ENCODE measurements around the gene KXD1.
"Not testable (repeated sequence)": the region's sequence is repeated elsewhere in the genome, so short reads cannot be mapped to it uniquely, and the experiment has no call there.

Gene KXD1

GRCh38 chr19:18580311-18580710 is 22.6 kb downstream of the KXD1 start:
- no peak for DNase-seq (ENCODE audit: low spot score)

DNA sequence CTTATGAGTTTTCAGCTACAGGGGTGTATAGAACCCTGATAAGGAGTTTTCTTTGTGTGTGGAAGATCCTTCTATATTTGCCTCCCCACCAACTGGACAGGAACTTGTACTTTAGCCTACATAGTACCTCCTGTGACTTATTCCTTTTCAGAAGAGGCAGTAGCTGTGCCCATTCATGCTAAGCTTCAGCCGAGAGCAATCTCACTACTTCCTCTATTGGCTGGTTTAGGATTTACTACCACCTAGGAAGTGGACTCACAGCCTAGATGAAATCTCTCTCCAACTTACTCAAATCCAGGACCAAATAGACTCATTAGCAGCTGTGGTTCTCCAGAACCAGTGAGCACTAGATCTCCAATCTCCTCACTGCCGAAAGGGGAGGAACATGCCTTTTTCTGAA is 28.6 kb downstream of the KXD1 start:
- DNase-seq (ENCODE audit: low spot score), result no peak

GRCh38 chr19:18587561-18587960 is 29.9 kb downstream of the KXD1 start:
- no peak for DNase-seq (ENCODE audit: low spot score)

DNA sequence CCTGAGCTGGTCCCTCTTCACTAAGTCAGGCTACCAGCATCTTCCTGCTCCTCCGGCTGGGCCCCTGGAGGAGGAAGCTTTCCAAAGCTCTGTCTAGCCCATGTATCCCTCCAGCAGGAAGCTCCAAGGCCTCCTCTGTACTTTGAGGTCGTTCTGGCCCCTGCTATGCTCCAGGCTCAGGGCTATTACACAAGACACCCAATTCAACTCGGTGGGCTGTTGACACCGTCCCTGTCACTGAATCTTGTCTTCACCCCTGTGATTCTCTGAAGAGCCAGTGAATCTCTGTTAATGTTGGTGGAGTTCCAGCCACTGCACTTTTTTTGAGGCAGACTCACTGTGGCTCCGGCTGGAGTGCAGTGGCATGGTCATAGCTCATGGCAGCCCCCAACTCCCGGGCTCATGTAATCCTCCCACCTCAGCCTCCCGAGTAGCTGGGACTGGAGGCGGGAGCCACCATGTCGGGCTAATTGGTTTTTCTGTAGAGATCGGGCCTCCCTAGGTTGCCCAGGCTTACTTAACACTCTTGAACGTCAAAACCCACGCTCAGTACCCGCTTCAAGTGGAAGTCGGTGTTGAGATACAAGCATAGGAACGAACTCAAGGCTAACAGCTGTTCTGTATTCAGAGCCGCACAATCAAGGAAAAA is 30.4 kb downstream of the KXD1 start:
- no peak for DNase-seq (ENCODE audit: low spot score)

- DNase-seq (ENCODE audit: low spot score), result peak; percentile 88
These were observed 31.1 kb downstream of the KXD1 start, which contains the start of gene REX1BD for GRCh38 chr19:18588611-18589379. TSS of gene REX1BD (plus strand) at chr19:18588798. CDS start at chr19:18588802, 4 bp downstream.

- DNase-seq (ENCODE audit: low spot score), result peak; percentile 68
These were observed 32.0 kb downstream of the KXD1 start for GRCh38 chr19:18589380-18590272.

DNA sequence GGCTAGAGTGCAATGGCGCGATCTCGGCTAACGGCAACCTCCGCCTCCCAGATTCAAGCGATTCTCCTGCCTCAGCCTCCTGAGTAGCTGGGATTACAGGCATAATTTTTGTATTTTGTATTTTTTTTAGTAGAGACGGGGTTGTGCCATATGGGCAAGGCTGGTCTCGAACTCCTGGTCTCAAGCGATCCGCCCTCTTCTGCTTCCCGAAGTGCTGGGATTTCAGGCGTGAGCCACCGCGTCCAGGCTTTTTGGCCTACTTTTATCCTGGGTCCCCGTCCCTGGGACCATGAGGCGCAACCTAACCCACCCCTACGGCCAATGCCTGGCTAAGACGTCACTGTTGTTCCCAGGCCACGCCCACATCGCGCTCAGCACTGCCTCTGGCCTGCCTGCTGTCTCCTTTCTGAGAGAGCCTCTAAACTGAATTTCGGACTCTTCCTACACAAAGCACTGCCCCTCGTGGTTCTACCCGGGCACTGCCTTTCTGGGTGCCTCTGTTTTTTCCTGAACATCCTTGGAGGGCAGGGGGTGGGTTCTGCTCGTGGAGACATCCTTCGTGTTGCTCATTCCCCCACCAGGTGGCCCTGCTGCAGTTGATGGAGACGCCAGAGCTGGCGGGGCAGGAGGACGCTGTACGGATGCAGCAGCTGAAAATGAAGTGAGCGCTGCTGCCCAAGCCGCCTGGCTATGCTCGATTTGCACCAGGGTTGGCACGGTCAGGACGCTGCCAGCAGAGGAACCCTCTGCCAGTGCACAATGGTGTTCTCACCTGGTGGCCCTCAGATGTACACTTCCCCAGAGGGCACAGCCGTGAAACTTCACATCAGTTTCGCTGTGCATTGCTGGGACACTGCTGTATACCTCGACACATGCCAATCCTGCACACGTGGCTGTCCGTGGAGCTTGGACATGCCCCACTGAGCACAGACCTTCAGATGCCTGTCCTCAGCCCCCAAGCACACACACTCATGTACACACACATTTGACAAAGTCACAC is 32.9 kb downstream of the KXD1 start:
- DNase-seq (ENCODE audit: low spot score), result peak; percentile 51

- DNase-seq (ENCODE audit: low spot score), result no peak
These were observed 34.2 kb downstream of the KXD1 start for GRCh38 chr19:18591735-18592385.

- not testable (repeated sequence) for DNase-seq (ENCODE audit: low spot score)
These were observed 35.1 kb downstream of the KXD1 start for GRCh38 chr19:18592732-18593131.

GRCh38 chr19:18593367-18594095 is 35.9 kb downstream of the KXD1 start:
- no peak for DNase-seq (ENCODE audit: low spot score)

DNA sequence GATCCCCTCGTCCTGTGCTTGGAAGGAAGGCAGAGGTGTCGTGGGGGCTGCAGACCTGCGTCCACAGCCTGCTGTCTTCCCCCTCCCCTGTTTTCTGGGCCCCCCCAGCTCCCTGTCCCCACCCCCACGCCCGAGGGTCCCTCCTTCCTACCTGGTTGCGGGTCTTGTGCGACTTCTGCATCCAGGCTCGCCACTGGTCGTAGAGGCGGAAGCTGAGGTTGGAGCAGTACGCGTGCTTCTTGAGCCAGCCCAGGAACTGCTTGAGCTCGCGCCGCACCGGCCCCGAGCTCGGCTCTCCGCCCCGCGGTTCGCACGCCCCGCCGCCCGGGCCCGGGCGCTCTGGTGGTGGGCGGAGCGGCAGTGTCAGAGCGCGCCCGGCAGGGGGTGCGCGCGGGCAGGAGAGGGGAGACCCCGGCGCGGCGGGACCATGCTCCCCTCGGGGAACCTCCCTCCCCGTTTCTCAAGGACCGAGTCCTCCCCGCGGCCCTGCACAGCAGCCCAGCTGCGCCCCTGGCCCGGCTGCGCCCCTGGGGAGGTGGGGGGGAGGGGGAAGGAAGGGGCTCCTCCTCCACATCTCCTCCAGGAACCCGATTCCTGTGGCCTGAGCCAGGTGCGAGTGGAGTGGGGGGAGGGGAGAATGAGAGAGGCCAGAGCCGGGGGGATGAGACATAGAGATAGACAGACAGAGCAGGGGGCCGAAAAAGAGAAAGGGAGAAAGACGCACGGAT is 36.6 kb downstream of the KXD1 start:
- peak; percentile 50 for DNase-seq (ENCODE audit: low spot score)

DNA sequence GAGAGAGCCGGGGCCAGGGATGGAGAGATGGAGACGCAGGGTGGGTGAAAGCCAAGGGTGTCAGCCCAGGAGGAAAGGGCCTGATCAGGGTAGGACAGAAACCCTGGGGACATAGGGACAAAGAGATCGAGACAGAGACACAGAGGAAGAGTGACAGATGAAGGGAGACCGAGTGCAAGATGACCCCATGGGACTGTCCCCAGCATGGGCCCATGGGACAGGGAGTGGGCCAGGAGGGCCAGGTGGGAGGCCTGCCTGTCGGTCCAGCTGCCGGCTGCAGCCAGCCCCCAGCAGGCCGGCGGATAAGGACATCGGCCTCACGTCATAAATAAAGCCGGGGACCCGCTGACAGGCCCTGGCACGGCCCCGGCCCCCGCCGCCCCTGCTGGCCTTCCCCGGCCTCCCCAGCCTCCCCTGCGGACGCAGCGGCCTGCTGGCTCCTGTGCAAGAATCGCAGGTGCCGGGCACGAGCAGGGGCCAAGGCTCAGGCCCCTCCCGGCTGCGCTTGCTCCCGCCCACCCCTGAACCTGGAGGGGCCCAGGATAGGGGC is 37.2 kb downstream of the KXD1 start:
- no peak for DNase-seq (ENCODE audit: low spot score)

GRCh38 chr19:18595475-18595874 is 37.8 kb downstream of the KXD1 start:
- DNase-seq (ENCODE audit: low spot score), result no peak

DNA sequence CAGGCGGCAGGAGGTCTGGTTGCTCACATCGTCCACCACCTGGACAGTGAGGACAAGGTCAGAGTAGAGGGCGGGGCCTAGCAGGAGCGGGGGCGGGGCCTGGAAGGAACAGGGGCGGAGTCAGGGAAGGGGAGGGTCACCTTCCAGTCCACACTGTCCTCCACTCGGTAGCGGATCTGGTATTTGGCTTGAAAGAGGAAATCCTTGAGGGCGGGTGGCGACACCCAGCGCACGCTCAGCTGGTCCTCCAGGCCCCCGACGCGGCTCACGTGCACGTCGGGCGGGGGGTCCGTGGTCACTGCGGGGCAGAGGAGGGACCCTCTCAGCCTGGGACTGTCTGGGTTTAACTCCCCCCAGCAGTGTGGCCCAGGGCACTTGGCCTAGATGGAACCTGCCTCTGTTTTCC is 39.1 kb downstream of the KXD1 start:
- peak; percentile 39 for DNase-seq (ENCODE audit: low spot score)

GRCh38 chr19:18597809-18598660 is 40.4 kb downstream of the KXD1 start:
- DNase-seq (ENCODE audit: low spot score), result no peak

- DNase-seq (ENCODE audit: low spot score), result no peak
These were observed 41.8 kb downstream of the KXD1 start for GRCh38 chr19:18599485-18599884.

GRCh38 chr19:18600692-18601397 is 43.2 kb downstream of the KXD1 start:
- DNase-seq (ENCODE audit: low spot score), result not testable (repeated sequence)
